WI38 (cell line): ENCODE data around the gene CHST12.

Experiments used
- H3K4me3 ChIP-seq: 2 replicates; pipeline ENCODE4 v1.5.1; 2011; ENCODE audit warnings: low read depth, mild to moderate bottlenecking, control low read depth, low read length
- TF ChIP-seq, protein P1 (sequence below): IDR thresholded peaks from 2 replicates; pipeline ENCODE4 v1.5.1; 2012; ENCODE audit warnings: low read depth, mild to moderate bottlenecking, control low read depth, low read length

The CHST12 gene

DNA sequence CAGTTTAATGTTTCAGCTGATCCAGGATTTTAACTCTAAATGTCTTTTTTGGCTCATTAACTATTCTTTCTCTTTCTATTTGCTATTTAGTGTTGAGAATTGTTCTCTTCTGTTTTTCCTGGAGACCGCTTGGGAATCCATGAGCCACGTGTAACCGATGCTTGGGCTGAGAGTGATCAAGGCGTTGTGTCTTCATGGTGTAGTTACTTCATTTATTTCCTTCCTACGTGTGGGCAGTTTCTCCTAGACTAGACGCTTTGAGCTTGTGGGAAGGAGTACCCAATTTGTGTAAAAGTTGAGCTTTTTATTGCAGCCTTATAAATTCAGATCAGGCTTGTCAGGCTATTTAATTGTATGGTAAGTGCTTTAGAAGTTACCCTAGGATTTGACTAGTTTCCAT, 45.8 kb upstream of the CHST12 start:
- TF ChIP-seq, protein P1, sequence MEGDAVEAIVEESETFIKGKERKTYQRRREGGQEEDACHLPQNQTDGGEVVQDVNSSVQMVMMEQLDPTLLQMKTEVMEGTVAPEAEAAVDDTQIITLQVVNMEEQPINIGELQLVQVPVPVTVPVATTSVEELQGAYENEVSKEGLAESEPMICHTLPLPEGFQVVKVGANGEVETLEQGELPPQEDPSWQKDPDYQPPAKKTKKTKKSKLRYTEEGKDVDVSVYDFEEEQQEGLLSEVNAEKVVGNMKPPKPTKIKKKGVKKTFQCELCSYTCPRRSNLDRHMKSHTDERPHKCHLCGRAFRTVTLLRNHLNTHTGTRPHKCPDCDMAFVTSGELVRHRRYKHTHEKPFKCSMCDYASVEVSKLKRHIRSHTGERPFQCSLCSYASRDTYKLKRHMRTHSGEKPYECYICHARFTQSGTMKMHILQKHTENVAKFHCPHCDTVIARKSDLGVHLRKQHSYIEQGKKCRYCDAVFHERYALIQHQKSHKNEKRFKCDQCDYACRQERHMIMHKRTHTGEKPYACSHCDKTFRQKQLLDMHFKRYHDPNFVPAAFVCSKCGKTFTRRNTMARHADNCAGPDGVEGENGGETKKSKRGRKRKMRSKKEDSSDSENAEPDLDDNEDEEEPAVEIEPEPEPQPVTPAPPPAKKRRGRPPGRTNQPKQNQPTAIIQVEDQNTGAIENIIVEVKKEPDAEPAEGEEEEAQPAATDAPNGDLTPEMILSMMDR = no peak
- no peak overlapping the region for H3K4me3 ChIP-seq

DNA sequence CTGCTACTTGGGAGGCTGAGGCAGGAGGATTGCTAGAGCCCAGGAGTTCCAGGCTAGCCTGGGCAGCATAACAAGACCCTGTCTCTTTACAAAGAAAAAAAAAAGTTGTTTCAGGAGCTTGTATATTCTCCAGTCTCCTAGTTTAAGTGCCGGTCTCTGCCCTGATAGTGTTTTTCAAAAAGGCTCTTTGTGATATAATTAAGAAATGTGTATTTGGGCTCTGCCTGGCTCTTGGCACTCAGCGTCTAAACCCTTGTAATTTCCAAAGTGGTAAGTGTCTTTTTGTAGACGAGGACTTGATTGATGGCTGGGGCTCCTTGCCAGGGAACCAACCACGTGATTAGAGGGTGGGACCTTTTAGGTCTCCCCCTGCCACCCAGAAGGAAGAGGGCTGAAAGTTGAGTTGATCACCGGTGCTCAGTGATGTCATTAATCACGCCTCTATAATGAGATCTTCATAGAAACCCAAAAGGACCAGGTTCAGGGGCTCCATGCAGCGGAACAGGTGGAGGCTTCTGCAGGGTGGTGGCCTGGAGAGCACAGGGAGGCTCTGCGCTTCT, 44.4 kb upstream of the CHST12 start:
- TF ChIP-seq, protein P1 = no peak
- H3K4me3 ChIP-seq = no peak overlapping the region

DNA sequence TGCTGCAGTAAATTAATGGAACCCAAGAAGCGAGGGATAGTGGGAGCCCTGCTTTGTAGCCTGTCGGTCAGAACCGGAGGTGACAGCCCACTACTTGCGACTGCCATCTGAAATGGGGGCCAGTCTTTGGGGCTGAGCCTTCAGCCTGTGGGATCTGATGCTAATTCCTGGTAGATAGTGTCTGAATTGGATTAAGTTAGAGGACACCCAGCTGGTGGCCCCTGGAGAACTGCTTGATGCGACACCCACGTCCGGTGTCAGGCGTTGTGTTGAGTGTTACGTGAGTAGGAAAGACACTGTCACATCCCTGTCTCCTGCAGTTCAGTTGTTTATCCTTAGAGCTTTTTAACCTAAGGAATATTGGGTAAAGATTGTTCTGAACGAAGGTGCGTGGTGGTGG, 43.8 kb upstream of the CHST12 start:
- no peak overlapping the region for H3K4me3 ChIP-seq
- TF ChIP-seq, protein P1 = no peak

- TF ChIP-seq, protein P1 = no peak
- no peak overlapping the region for H3K4me3 ChIP-seq
Measured at GRCh38 chr7:2360796-2361195, 42.6 kb upstream of the CHST12 start.

- no peak overlapping the region for H3K4me3 ChIP-seq
- TF ChIP-seq, protein P1 = no peak
Measured at GRCh38 chr7:2362385-2363088, 40.9 kb upstream of the CHST12 start.

DNA sequence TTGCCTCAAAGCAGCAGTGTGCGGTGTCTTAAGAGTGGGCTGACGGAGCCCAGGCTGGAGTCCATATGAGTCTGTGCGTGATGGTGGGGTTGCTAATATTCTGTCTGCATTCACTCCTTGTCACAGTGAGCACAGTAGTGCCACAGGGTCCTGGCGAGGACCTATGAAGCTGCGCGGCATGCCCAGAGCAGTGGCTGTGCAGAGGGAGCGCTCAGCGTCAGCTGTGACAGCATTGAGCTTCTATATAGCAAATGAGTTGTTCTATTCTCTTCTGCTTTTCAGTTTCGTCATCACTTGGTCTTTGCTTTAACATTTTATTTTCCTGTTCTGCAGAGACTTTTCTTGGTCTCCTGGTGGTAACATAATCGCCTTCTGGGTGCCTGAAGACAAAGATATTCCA, 34.3 kb upstream of the CHST12 start:
- TF ChIP-seq, protein P1 = no peak
- no peak overlapping the region for H3K4me3 ChIP-seq

DNA sequence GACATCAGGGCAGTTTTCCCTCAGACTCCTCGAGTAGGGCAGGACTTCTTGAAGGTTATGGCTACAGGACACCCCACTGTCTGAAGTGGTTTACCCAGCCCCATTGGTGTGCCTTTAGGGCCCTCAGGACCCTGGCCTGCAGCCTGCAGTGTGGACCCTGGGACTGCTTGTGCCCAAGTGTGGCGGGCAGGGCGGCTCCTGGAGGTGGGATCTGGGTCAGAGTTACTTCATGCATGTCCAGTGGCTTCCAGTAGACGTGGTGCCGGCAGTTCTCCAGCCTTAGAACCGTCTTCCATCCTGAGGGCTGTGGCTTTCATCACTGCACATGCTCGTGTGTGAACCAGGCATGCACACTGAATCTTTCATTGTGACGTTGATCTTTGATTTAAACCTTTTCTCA, 32.1 kb upstream of the CHST12 start:
- no peak overlapping the region for H3K4me3 ChIP-seq
- TF ChIP-seq, protein P1 = no peak
